Inflammatory macrophage (primary cell): ENCODE results near the gene RSRC1.
"Not testable (repeated sequence)": the region's sequence is repeated elsewhere in the genome, so short reads cannot be mapped to it uniquely, and the experiment has no call there.

Source experiments
- DNase-seq, 2 donors: peaks; one replicate each; pipeline ENCODE4 v3.0.0-alpha.2; 2020 to 2022

Gene RSRC1

DNA sequence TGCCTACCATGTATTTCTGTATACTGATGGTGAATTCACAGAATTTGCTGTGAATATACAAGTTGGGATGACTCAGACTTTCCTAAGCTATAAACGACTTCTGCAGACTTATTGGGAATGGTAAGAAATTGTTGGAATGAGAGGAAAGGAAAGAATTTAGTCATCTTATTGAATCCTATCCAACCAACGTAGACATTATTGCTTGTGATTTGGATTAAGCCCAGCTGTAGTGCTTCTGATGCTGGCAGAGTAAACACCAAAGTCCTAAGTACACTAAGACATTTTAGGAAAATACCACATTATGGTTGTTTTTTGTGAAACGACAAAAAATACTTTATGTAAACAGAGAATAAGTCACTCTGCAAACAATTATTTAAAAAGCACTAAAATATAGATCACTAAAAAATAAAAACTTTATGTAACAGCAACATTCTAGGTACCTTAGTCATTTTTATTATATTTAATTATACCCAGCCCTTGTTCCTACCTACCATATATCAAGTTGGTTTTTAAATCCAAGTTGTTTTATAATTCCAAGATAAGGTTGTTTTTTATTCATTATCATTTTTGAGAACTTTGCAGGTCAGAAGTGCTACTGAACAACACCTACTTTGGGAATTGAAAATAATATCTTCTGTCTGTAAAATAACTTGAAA lies 361.9 kb downstream of the RSRC1 start:
- DNase-seq: no peak

DNA sequence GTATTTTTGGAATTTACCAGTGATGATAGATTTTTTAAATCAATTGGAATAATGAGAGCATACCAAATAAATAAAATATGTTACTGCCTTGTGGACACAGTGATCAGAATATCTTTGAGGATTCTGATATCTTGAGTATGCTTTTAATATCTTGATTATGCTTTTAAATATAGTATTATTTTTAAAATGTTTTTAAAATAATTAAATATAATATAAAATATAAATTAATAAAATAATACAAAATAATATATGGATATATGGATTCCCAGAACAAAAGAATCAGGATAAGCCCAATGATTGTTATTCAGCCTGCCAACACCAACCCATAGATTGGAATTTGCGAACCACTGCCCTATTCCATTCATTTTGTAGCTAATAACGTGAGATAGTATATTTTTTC lies 369.2 kb downstream of the RSRC1 start:
- no peak for DNase-seq

DNA sequence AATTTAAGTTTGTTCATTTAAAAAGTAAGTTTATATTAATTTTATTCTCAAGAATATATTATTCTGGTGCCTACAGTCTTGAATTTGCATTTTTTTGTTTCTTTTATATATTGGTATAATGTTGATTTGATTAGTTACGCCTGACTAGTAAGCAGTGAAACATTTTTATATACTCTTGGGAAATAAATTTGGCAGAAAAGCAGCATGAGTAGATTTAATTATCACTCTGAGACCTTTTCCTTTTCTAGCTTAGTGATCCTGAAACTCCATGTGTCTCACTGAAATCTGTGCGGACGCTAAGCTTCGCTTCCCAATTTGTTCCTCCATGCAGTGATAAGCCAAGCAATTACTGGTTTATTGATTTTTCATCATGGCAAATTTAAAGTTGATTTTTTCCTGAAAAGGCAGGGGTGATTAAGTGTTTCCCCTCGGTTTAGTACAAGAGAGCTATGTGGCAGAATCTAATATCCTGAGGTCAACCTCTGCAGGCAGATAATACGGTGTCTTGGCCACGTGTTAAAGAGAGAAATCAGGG lies 373.9 kb downstream of the RSRC1 start:
- no peak for DNase-seq

DNA sequence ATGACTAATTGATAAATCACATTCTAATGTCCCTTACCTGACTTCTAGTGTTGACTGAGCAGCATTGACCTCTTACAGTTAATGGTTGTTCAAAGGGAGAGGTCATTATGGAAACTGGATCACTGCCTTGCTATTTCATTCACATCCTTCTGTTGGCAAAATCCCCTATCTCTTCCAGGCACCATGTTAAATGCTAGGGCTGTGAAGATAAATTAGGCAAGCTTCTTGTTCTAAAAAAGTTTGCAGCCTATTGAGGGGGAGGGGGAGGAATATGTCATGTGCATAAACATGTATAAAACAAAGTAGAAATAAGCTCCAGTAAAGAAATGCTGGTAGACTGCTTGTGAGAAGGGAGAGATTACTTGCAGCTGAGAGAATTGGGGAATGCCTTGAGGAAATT lies 376.3 kb downstream of the RSRC1 start:
- DNase-seq: no peak

DNA sequence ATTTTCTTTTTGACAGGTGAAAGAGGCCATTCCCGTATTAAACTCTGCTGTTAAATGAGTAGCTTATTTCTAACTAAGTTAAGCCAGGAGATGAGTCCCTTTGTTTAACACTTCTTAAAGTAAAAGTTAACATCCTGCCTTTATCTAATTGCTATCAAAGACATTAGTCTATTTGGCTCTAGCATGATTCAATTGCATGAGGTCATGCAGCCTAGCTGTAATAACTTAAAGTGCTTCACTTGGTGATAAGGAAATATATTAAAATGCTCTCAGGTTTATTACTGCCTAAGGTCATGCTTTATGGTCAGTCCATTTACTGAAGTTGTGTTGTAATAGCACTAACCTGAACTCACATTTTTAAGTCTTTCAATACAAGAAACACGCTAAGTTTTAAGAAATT lies 378.8 kb downstream of the RSRC1 start:
- no peak for DNase-seq

DNA sequence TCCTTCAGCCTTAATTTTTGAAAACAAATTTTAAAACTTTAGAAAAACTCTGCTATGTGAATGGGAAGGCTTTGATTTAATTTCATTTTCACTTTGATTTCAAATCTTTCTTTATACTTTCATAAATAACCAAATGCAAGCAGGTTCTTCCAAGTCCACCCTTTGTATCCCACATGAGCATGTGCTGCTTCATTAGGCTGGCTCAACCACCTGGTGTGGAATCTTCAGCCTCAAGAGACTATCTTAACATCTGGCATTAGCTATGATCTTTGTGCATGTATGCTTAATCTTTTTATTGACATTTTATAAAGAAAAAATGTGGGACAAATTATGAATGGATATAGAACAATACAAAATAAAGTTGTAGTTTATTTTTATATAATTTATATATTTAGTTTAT lies 379.3 kb downstream of the RSRC1 start:
- DNase-seq: no peak

DNA sequence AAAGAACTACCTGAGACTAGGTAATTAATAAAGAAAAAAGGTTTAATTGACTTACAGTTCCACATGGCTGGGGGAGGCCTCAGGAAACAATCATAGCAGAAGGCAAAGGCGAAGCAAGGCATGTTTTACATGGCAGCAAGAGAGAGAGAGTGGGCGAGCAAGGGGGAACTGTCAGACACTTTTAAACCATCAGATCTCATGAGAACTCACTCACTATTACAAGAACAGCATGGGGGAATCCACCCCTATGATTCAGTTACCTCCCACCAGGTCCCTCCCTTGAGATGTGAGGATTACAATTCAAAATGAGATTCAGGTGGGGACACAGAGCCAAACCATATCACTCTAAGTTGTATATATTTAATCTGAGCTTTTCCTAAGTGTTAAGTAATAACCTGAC lies 382.1 kb downstream of the RSRC1 start:
- DNase-seq: no peak

DNA sequence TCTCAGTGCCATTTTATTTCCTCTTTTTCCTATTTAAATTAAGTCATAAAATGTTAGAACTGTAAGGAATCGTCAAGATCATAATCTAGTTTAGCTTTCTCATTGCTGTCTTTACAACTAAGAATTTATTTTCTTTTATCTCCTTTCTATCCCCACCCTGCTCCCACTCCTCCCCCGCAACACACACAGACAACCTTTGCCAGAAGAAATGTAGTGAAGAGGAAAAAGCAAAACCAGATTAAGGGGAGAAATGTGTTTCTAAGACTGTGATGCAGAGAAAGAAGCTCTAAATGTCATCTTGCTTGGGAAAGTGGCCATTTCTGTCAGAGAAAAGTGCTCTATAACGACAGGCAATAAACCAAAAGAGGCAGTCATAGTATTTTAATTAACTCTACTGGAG lies 382.8 kb downstream of the RSRC1 start:
- DNase-seq: no peak

DNA sequence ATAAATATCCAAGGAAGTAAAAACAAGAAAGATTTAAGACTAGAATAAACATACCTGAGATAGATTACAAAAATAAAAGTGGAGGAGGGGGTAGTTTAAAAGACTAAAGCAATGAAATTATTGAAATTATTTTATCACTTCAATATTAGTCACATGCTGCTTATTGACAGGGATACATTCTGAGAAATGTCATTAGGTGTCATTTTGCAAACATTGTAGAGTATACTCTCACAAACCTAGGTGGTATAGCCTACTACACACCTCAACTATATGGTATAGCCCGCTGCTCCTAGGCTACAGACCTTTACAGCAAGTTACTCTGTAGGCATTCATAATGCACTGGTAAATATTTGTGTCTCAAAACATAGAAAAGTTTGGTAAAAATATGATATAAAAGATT lies 384.0 kb downstream of the RSRC1 start:
- DNase-seq: no peak

DNA sequence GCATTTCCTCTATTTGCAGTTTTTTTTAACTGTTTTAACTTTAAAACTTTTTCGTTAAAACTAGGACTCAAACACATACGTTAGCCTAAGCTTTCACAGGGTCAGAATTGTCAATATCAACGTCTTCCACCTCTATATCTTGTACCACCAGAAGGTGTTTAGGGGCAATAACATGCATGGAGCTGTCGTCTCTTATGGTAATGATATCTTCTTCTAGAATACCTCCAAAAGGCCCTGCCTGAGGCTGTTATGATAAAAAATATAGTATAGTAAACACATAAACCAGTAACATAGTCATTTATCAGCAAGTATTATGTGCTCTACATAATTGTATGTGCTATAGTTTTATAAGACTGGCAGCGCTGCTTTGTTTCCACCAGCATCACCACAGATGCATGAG lies 384.8 kb downstream of the RSRC1 start:
- no peak for DNase-seq

DNA sequence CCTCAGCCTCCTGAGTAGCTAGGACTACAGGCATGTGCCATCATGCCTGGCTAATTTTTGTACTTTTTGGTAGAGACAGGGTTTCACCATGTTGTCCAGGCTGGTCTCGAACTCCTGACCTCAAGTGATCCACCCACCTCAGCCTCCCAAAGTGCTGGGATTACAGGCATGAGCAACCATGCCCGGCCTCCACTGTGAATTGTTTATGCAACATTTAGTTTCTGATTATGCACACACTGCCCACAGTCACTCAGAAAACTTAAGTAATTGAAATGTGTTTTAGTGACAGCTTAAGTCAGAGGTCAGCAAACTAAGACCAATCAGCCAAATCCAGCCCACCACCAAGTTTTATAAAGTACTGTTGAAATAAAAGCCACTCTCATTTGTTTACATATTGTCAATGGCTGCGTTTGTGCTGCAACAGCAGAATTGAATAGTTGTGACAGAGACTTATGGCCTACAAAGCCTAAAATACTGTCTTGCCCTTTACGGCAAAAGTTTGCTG lies 385.6 kb downstream of the RSRC1 start:
- not testable (repeated sequence) for DNase-seq

DNA sequence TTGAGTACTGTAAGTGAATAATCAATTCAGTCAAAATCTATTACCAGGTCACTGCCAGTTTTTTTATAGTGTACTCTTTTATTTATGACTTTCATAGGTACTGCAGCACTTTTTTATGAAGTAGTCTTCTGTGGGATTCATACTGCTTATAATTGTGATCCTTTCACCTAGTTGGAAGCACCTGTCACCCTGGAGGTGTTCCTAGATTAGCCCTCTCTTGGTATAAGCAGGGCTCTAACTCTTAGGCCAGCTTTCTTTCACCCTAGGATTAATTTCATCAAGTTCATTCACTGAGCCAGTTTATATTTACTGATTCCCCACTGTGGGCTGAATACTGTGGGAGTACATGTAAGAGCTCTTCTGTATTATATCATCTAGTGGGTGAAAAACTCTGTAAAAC lies 395.2 kb downstream of the RSRC1 start:
- no peak for DNase-seq

DNA sequence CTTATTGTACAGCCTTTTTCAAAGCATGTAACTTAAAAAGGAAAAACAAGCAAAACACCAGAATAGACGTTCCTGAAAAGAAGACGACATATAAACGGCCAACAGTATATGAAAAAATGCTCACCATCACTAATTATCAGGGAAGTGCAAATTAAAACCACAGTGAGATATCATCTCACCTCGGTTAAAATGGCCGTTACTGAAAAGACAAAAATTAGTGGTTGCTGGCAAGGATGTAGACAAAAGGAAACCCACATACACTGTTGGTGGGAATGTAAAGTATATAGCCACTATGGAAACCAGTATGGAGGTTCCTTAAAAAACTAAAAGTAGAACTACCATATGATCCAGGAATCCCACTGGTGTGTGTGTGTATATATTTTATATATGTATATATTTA lies 396.6 kb downstream of the RSRC1 start:
- DNase-seq: no peak

DNA sequence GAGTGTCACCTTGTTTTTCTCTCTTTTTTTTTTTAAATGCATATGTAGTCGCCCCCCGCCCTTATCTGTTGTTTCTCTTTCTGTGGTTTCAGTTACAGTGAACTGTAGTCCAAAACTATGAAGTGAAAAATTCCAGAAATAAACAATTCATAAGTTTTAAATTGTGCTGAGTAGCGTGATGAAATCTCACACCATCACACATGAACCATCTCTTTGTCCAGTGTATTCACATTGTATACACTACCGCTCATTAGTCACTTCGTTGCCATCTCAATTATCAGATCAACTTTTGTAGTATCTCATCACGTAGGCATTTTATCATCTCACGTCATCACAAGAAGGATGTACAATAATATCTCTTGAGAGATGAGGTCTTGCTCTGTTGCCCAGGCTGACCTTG lies 398.6 kb downstream of the RSRC1 start:
- no peak for DNase-seq

DNA sequence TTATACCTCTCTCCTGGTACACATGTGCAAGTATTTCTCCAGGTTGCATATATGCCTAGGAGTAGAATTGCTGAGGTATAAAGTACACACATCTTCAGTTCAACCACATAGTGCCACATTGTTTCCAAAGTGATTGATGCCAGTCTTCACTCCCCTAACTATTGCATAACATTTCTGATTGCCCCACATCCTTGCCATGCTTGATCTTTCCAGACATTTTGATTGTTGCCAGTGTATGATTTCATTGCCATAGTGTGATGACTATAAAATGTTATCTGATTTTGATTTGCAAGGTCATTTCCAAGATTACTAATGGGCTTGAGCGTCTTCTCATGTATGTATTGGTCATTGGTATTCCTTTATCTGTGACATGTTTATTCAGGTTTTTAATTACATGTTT lies 400.0 kb downstream of the RSRC1 start:
- DNase-seq: no peak

DNA sequence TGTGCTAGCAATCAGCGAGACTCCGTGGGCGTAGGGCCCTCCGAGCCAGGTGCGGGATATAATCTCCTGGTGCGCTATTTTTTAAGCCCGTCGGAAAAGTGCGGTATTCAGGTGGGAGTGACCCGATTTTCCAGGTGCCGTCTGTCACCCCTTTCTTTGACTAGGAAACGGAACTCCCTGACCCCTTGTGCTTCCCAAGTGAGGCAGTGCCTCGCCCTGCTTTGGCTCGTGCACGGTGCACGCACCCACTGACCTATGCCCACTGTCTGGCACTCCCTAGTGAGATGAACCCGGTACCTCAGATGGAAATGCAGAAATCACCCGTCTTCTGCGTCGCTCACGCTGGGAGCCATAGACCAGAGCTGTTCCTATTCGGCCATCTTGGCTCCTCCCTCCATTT lies 406.8 kb downstream of the RSRC1 start:
- DNase-seq: not testable (repeated sequence)

DNA sequence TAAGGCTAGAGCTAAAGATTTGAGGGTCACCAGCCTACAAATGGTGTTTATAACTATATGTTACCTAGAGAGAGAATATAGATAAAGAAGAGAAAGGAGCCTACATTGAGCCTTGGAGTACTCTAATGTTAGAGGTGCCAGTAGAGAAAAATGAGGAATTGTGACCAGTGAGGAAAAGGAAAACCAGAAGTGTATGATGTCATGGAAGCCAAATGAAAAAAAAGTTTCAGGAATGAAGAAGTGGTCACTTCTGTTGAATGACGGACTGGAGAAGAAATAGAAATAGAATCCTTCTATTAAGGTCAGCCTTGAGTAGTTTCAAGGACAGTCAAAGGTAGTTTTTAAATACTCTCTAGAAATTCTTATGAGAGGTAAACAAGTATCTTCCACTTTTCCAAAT lies 409.9 kb downstream of the RSRC1 start:
- peak; percentile 16 to 20 for DNase-seq

DNA sequence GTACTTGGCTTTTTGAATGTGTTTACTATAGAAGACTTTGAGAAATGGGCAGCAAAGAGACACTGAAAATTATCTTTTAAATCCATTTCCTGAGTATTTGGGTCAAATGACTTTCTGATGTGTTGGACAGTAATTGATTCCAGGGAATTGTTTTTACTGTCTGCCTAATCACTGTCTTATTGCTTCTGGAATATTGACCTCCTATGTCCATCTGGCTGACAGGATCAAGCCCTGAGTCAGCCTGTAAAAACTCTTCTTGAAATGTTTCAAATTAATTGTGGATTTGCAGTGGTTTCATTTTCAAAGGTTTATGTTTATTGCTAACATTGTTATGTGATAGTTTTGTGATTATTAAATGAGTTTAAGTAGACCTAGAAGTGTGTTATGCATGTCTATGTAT lies 410.5 kb downstream of the RSRC1 start:
- no peak for DNase-seq

DNA sequence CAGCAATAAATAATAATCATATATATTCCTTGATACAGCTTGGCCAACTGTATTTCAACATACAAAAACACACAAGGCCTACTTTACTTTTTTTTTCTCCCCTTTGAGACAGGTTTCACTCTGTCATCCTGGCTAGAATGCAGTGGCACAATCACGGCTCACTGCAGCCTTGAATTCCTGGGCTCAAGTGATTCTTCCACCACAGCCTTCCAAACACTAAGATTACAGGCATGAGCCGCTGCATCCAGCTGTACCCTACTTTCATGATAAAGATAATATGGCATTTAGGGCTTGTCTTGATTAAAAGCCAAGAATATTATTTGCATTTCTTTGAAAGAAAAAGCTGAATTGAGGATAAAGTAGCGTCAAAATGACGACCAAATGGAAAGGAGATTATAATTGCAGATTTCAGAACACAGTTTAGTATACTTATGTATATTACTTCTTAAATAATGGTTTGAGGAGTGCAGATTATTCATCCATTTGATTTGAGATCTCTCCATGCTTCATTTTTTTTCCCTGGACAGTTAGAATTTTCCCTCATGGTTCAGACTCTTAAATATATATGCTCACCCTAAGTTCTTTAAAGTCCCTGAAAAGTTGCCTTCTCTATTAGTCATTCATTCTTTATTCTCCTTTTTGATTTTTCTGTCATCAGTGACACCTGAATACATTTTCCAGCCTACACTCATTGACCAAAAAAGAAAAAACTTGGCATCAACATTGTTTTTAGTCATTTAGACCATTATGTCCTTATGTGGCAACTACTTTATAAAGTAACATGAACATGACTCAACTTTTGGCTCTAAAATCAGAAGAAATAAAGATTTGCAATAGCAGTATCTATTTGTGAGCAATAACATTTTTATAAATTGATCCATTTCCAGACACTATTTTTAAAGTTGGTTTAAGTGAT lies 412.6 kb downstream of the RSRC1 start:
- no peak for DNase-seq

DNA sequence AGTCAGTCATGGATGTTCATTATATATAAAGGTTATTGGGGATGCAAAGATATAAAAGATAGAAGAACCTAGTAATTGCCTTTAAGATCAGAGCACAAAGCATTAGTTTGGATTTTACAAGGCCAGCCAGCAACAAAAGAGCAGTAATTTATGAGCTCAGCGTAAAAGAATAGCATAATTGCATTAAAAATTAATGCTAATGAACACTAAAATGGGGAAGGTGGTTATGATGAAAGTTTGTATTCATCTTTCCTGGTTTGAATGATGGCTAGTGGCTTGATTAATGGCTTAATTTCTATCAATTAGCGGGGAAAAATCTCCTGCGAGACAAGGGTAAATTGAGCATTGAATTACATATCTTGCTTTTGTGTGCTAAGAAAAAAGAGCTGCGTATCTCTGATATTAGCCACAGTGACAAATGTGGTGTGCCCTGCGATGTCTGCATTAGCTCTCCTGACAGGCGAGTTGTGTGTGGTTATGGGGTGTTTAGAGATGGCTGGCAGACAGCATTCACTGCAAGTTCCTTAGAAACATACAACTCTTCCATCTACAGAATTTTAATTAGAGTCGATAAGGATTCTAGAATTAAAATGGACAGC lies 418.3 kb downstream of the RSRC1 start:
- no peak for DNase-seq

DNA sequence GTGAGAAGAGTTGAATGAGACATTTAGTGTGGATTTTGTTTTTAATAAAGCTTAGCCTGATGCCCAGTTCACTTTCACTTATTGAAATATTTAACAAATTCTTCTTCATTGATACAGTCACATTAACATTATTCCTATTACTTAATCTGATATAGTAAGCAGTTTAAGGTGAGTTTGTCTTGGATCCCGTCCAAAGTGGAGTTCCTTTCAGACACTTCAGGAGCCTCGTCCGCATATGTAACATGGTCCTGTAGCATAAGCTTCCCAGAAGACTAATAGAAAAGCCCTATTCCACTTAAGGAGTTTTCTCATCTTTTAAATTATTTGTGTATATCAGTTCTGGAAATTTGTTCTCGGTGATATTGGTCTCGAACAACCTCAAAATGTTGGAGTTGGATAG lies 421.4 kb downstream of the RSRC1 start:
- no peak for DNase-seq

DNA sequence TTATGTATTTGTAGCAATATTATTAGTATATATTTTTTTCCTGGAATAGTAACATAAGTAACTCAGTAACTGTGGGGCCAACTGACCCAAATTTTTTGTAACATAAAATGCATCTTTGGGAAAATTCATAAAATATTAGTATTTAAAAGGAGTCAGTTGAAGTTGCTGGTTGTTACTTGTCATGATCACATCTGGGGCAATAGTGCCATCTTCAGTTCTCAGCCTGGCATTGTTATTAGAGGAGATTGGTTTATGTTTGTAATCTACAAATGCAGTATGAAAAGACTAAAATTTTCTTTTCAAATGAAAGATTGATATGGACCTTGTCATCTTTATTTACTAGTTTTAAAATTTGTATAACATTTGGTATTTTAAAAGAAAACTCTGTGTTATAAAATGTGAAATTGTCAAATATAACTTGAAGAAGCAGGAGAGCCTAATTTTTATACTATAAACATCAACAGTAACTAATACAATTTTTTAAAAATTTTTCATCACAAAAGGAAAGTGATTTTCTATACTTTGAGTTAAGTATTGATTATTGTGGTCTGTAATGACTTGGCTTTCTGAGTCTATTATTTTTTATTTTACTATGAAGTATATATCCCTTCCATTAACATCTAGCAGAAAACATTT lies 422.3 kb downstream of the RSRC1 start:
- DNase-seq: peak; percentile 34 to 41

DNA sequence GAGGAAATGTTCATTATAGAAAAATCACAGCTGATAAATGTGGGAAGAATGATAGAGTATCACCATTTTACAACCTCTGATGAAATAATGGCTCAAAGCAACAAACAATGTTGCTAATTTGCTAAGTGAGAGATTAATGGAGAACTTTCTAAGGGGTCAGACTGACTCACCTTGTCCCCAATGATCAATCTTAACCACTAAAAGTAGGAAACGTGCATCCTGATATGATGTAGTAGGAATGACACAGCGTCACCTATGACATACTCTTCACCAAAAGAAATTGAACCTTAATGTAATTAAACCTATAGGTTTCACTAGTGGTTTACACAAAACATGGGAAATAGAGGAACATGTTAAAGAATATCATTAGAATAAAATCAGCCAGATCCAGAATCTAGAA lies 426.0 kb downstream of the RSRC1 start:
- DNase-seq: no peak
